Endothelial cell of umbilical vein (primary cell): Measurements from ENCODE around the gene LDLRAD3. TPM values are rescaled to one million over a fixed set of nuclear protein-coding genes. Genes with fewer than 3 reads are reported as not detected.

Experiments
- BruUV-seq: library from RNA; stranded (reverse); fragments of 400-500 nt; replicated peaks from 2 replicates; lab custom pipeline; 2021; lab: Mats Ljungman, UMichigan
- CTCF ChIA-PET: fragments of 300-600, 350-600 bp; sonication (Branson Sonifier 250); formaldehyde crosslinking; loops from one replicate; lab custom pipeline; 2021; ENCODE audit warnings: antibody characterized with exemption, inconsistent platforms; lab: Charles Lee
- POLR2A ChIA-PET: fragments of 300-600, 350-600 bp; sonication (Branson Sonifier 250); formaldehyde crosslinking; loops from one replicate; lab custom pipeline; 2021; ENCODE audit warnings: antibody characterized with exemption, inconsistent platforms; lab: Charles Lee
- DNase-seq: peaks from one replicate; pipeline ENCODE4 v3.0.0-alpha.2; 2011; ENCODE audit warnings: low read depth, low spot score
- FAIRE-seq: peaks from 2 replicates; lab custom pipeline; 2011; peaks lifted over from hg19 to GRCh38; lab: Jason Lieb, UNC
- H2AFZ ChIP-seq: 2 replicates; pipeline ENCODE4 v1.6.0; 2012; ENCODE audit warnings: low read depth, low read length, control low read depth, inconsistent platforms
- H3K27ac ChIP-seq: 2 replicates; pipeline ENCODE4 v1.5.1; 2011; ENCODE audit warnings: low read depth, mild to moderate bottlenecking, control low read depth, low read length, moderate library complexity; ENCODE audit not compliant: insufficient read depth
- H3K27me3 ChIP-seq, 2 experiments: 2 replicates each; pipeline versions ENCODE4 v1.6.0 to v1.6.1; 2011; ENCODE audit warnings: low read length in 2 of 2, mixed read lengths in 1 of 2; ENCODE audit not compliant: control insufficient read depth in 2 of 2, insufficient read depth in 2 of 2
- H3K36me3 ChIP-seq, 2 experiments: 2 replicates in 1 of 2; 3 replicates in 1 of 2; pipeline ENCODE4 v1.5.1; 2011; ENCODE audit warnings: low read length in 2 of 2, mild to moderate bottlenecking in 1 of 2, moderate library complexity in 1 of 2; ENCODE audit not compliant: control insufficient read depth in 2 of 2, insufficient read depth in 2 of 2; ENCODE audit errors: extremely low read depth in 1 of 2
- H3K4me1 ChIP-seq: 3 replicates; pipeline ENCODE4 v1.5.1; 2011; ENCODE audit warnings: mild to moderate bottlenecking, low read length; ENCODE audit not compliant: control insufficient read depth, insufficient read depth; ENCODE audit errors: extremely low read depth
- H3K4me2 ChIP-seq: 2 replicates; pipeline ENCODE4 v1.6.1; 2011; ENCODE audit warnings: low read length, control low read depth, mixed read lengths; ENCODE audit not compliant: insufficient read depth
- H3K4me3 ChIP-seq, 3 experiments: fragments of 200-600 bp in 1 of 3; sonication (generic), shearing (Covaris generic) in 1 of 3; replicated peaks in 1 of 3; 2 replicates each; pipeline ENCODE4 v1.5.1; 2011 to 2016; ENCODE audit warnings: control low read depth in 3 of 3, low read length in 3 of 3, mild to moderate bottlenecking in 2 of 3, inconsistent platforms in 1 of 3, low read depth in 1 of 3, moderate library complexity in 1 of 3; ENCODE audit not compliant: insufficient read depth in 1 of 3
- H3K79me2 ChIP-seq: 2 replicates; pipeline ENCODE4 v1.6.0; 2012; ENCODE audit warnings: low read length, inconsistent platforms; ENCODE audit not compliant: control insufficient read depth, insufficient read depth
- H3K9ac ChIP-seq: replicated peaks from 2 replicates; pipeline ENCODE3; 2011; ENCODE audit warnings: low read length, control low read depth; ENCODE audit not compliant: insufficient read depth; ENCODE audit errors: extremely low read depth
- H3K9me1 ChIP-seq: replicated peaks from 3 replicates; pipeline ENCODE4 v1.6.0; 2011; ENCODE audit warnings: mild to moderate bottlenecking, low read length; ENCODE audit not compliant: control insufficient read depth, insufficient read depth; ENCODE audit errors: extremely low read depth
- H3K9me3 ChIP-seq: replicated peaks from 2 replicates; pipeline ENCODE4 v1.5.1; 2012; ENCODE audit warnings: low read length, inconsistent platforms; ENCODE audit not compliant: control insufficient read depth, insufficient read depth
- H4K20me1 ChIP-seq: replicated peaks from 2 replicates; pipeline ENCODE3; 2011; ENCODE audit warnings: mild to moderate bottlenecking, low read length; ENCODE audit not compliant: control insufficient read depth, insufficient read depth; ENCODE audit errors: extremely low read depth
- FOS ChIP-seq: IDR thresholded peaks from 2 replicates; pipeline ENCODE4 v1.6.1; 2011; ENCODE audit warnings: mild to moderate bottlenecking, low read length, moderate library complexity, borderline replicate concordance; ENCODE audit not compliant: insufficient read depth
- GATA2 ChIP-seq: IDR thresholded peaks from 2 replicates; pipeline ENCODE4 v1.7.0; 2011; ENCODE audit warnings: low read depth, mild to moderate bottlenecking, moderate library complexity, mixed read lengths, low read length; ENCODE audit not compliant: insufficient read length, insufficient read depth
- JUN ChIP-seq: IDR thresholded peaks from 2 replicates; pipeline ENCODE4 v1.6.1; 2011; ENCODE audit warnings: borderline replicate concordance, low read depth; ENCODE audit not compliant: insufficient read length, insufficient read depth
- MYC ChIP-seq: IDR thresholded peaks from one replicate; pipeline ENCODE4 v1.6.1; 2011; ENCODE audit warnings: mild to moderate bottlenecking, low read depth, low read length
- POLR2A ChIP-seq: IDR thresholded peaks from 2 replicates; pipeline ENCODE4 v1.6.1; 2012; ENCODE audit warnings: low read depth, mild to moderate bottlenecking, control low read depth, low read length
- POLR2AphosphoS5 ChIP-seq: IDR thresholded peaks from 2 replicates; pipeline ENCODE4 v1.6.1; 2012; ENCODE audit warnings: low read depth, mild to moderate bottlenecking, control low read depth, low read length, moderate library complexity; ENCODE audit not compliant: insufficient read depth
- dilution Hi-C: fragments of 300-500 bp; cut with MboI; formaldehyde crosslinking; loops from one replicate; pipeline ENCODE4 v1.15.0; 2019; ENCODE audit warnings: low sequenced_read_pairs; ENCODE audit not compliant: extremely low pct_ligation_motif_present
- intact Hi-C: fragments of 100-400 bp; cut with micrococcal nuclease; formaldehyde crosslinking; loops from one replicate; pipeline ENCODE4 v1.10.0; 2022
- polyA plus RNA-seq, 4 experiments: library from polyadenylated mRNA; depleted of rRNA in 3 of 4; stranded (reverse) in 3 of 4; unstranded in 1 of 4; fragments of >200 nt; gene quantifications; 2 replicates each; pipeline versions ENCODE4 v1.2.1 to v1.2.3, GENCODE V29; 2011 to 2012; ENCODE audit warnings: missing spikeins in 1 of 4
- total RNA-seq: library from RNA; stranded (reverse); gene quantifications from 2 replicates; pipeline ENCODE4 v1.2.3, GENCODE V29; 2021
- TF ChIP-seq, protein P1 (sequence below), 2 donors: IDR thresholded peaks; 1 replicate in 1 of 2; 2 replicates in 1 of 2; pipeline ENCODE4 v1.5.1; 2011; ENCODE audit warnings: low read length in 2 of 2, mild to moderate bottlenecking in 2 of 2, moderate library complexity in 2 of 2, control low read depth in 1 of 2, inconsistent platforms in 1 of 2, low read depth in 1 of 2; ENCODE audit not compliant: insufficient read depth in 1 of 2; ENCODE audit errors: extremely low read depth in 1 of 2

Gene LDLRAD3
- total and polyA plus RNA-seq, 2 donors (not counting 3 experiments of a cell fraction or from before 2014, with no cell fraction given): 17.9 to 25.1 TPM

DNA sequence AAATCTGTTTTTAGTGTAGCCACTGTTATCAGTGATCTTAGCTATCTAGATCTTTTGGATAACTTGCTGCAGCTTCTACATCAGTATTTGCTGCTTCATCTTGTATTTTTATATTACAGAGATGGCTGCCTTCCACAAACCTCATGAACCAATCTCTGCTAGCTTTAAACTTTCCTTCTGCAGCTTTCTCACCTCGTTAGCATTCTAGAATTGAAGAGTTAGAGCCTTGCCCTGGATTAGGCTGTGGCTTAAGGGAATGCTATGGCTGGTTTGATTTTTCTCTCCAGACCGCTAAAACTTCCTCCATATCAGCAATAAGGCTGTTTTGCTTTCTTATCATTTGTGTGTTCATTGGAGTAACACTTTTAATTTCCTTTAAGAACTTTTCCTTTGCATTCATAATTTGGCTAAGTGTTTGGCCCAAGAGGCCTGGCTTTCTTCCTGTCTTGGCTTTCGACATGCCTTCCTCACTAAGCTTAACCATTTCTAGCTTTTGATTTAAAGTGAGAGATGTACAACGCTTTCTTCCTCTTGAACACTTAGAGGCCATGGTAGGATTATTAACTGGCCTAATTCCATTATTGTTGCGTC is 51.9 kb downstream of the LDLRAD3 start:
- Histone ChIP-seq H3K9me3 (no peaks in the 10 kb centered on the region), H3K27ac (no peak overlapping the region), H3K27me3 (no peaks in the 10 kb centered on the region), H4K20me1 (no peaks in the 10 kb centered on the region), H3K79me2 (peaks cover 9% of the 10 kb centered on the region), H3K9me1 (no peaks in the 10 kb centered on the region), H3K4me3 (no peak overlapping the region), H3K9ac (no peak overlapping the region), H3K4me1 (no peaks in the 10 kb centered on the region), H3K4me2 (no peak overlapping the region), H3K36me3 (no peaks in the 10 kb centered on the region), H2AFZ (no peak overlapping the region)
- dilution Hi-C loops (no loop called here), intact Hi-C loops (no loop called here)
- TF ChIP-seq, protein P1, sequence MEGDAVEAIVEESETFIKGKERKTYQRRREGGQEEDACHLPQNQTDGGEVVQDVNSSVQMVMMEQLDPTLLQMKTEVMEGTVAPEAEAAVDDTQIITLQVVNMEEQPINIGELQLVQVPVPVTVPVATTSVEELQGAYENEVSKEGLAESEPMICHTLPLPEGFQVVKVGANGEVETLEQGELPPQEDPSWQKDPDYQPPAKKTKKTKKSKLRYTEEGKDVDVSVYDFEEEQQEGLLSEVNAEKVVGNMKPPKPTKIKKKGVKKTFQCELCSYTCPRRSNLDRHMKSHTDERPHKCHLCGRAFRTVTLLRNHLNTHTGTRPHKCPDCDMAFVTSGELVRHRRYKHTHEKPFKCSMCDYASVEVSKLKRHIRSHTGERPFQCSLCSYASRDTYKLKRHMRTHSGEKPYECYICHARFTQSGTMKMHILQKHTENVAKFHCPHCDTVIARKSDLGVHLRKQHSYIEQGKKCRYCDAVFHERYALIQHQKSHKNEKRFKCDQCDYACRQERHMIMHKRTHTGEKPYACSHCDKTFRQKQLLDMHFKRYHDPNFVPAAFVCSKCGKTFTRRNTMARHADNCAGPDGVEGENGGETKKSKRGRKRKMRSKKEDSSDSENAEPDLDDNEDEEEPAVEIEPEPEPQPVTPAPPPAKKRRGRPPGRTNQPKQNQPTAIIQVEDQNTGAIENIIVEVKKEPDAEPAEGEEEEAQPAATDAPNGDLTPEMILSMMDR (IDR thresholded peaks at IDR 0.05; ENCODE audit: extremely low read depth in 1 of 2, insufficient read depth in 1 of 2, low read depth in 1 of 2, low read length in 2 of 2): no peak
- no peak for TF ChIP-seq JUN
- no peak for TF ChIP-seq GATA2
- TF ChIP-seq MYC: no peak
- no peak for TF ChIP-seq FOS
- no peak for TF ChIP-seq POLR2A
- no peak for TF ChIP-seq POLR2AphosphoS5
- DNase-seq (no peak), FAIRE-seq (no peak)
- ChIA-PET POLR2A (no interaction called here), CTCF (interaction anchor here (0.7 to 2.3 kb wide), 3 partner anchors 14 to 174 kb away, joined by 3 to 12 read pairs (median 4); no protein-coding TSS in a partner anchor)
- BruUV-seq: no TSS peak
